Astrocyte (in vitro differentiated cells and primary cell): ENCODE results near the gene EPS8L1. TPM values are rescaled to one million over a fixed set of nuclear protein-coding genes. Genes with fewer than 3 reads are reported as not detected.
"Not testable (repeated sequence)": the region's sequence is repeated elsewhere in the genome, so short reads cannot be mapped to it uniquely, and the experiment has no call there.

Experiments used
- DNase-seq: peaks from one replicate; pipeline ENCODE4 v3.0.0-alpha.2; 2010; ENCODE audit warnings: low read depth
- FAIRE-seq: peaks from 2 replicates; lab custom pipeline; 2011; peaks lifted over from hg19 to GRCh38; lab: Jason Lieb, UNC
- H2AFZ ChIP-seq: 2 replicates; pipeline ENCODE4 v1.6.0; 2012; ENCODE audit warnings: low read depth, low read length, inconsistent platforms
- H3K27ac ChIP-seq: 2 replicates; pipeline ENCODE4 v1.5.1; 2011; ENCODE audit warnings: low read depth, low read length, inconsistent platforms
- H3K27me3 ChIP-seq: 2 replicates; pipeline ENCODE4 v1.6.0; 2011; ENCODE audit warnings: low read length, inconsistent platforms; ENCODE audit not compliant: insufficient read depth
- H3K36me3 ChIP-seq: 2 replicates; pipeline ENCODE4 v1.5.1; 2011; ENCODE audit warnings: low read length, inconsistent platforms; ENCODE audit not compliant: insufficient read depth
- H3K4me1 ChIP-seq: 2 replicates; pipeline ENCODE4 v1.5.1; 2011; ENCODE audit warnings: low read length, inconsistent platforms; ENCODE audit not compliant: insufficient read depth
- H3K4me2 ChIP-seq: 2 replicates; pipeline ENCODE4 v1.6.0; 2012; ENCODE audit warnings: low read length, inconsistent platforms
- H3K4me3 ChIP-seq: 2 replicates; pipeline ENCODE4 v1.5.1; 2011; ENCODE audit warnings: low read depth, mild to moderate bottlenecking, low read length, inconsistent platforms; ENCODE audit not compliant: insufficient read depth
- H3K79me2 ChIP-seq: 2 replicates; pipeline ENCODE4 v1.6.0; 2012; ENCODE audit warnings: mild to moderate bottlenecking, low read length, inconsistent platforms; ENCODE audit not compliant: insufficient read depth
- H3K9ac ChIP-seq: 2 replicates; pipeline ENCODE4 v1.6.0; 2012; ENCODE audit warnings: mild to moderate bottlenecking, low read length, inconsistent platforms
- H3K9me3 ChIP-seq: 2 replicates; pipeline ENCODE4 v1.5.1; 2012; ENCODE audit warnings: low read depth, mild to moderate bottlenecking, low read length, inconsistent platforms; ENCODE audit not compliant: insufficient read depth
- H4K20me1 ChIP-seq: 2 replicates; pipeline ENCODE4 v1.6.0; 2012; ENCODE audit warnings: low read length, inconsistent platforms; ENCODE audit not compliant: insufficient read depth
- H3K27ac Mint-ChIP-seq: one replicate; pipeline ENCODE4 v1.8.0; 2021; ENCODE audit warnings: mild to moderate bottlenecking, mixed read lengths; ENCODE audit not compliant: unreplicated experiment
- H3K27me3 Mint-ChIP-seq: one replicate; pipeline ENCODE4 v1.8.0; 2021; ENCODE audit warnings: low read depth, mixed read lengths; ENCODE audit not compliant: unreplicated experiment
- H3K36me3 Mint-ChIP-seq: one replicate; pipeline ENCODE4 v1.8.0; 2021; ENCODE audit warnings: low read depth, mixed read lengths; ENCODE audit not compliant: unreplicated experiment
- H3K4me1 Mint-ChIP-seq: one replicate; pipeline ENCODE4 v1.8.0; 2021; ENCODE audit warnings: low read depth, mixed read lengths; ENCODE audit not compliant: unreplicated experiment
- H3K4me3 Mint-ChIP-seq: one replicate; pipeline ENCODE4 v1.8.0; 2021; ENCODE audit warnings: mild to moderate bottlenecking, moderate library complexity, mixed read lengths; ENCODE audit not compliant: unreplicated experiment
- H3K9me3 Mint-ChIP-seq: one replicate; pipeline ENCODE4 v1.8.0; 2021; ENCODE audit warnings: mild to moderate bottlenecking, mixed read lengths; ENCODE audit not compliant: unreplicated experiment
- EZH2 ChIP-seq: IDR thresholded peaks from 2 replicates; pipeline ENCODE4 v1.6.1; 2012; ENCODE audit warnings: mild to moderate bottlenecking, low read length, inconsistent platforms; ENCODE audit not compliant: insufficient read depth
- total RNA-seq: library from RNA; stranded (reverse); gene quantifications from 2 replicates; pipeline ENCODE4 v1.2.1, GENCODE V29; 2021
- TF ChIP-seq, protein P1 (sequence below): IDR thresholded peaks from 2 replicates; pipeline ENCODE4 v1.5.1; 2011; ENCODE audit warnings: low read depth, mild to moderate bottlenecking, inconsistent platforms, low read length, moderate library complexity; ENCODE audit not compliant: insufficient read depth

EPS8L1 gene
- total RNA-seq, 1 donor from 2014 or later, result 9.2 TPM

DNA sequence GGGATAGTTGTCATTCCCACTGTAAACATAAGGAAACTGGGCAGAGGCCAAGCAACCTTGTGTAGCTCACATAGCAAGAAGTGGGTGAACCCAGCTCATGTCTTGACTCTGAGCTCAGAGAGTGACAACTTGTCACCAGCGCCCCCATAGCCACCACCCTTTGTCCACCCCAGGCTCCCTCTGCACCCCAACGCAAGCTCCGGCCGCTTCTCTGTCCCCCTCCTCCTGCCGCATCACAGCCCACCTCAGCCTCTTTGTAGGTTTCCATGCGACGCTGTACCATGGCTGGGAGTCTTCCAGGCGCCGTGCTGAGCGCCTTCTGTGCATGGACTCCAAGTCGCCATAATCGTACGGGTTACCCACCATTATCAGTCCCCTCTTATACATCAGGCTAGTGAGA is 40.9 kb upstream of the EPS8L1 start:
- H3K27me3 ChIP-seq, result no peaks in the 10 kb centered on the region
- DNase-seq, result no peak
- H3K27me3 Mint-ChIP-seq, result no peaks in the 10 kb centered on the region
- no peak overlapping the region for H3K4me2 ChIP-seq
- H3K36me3 Mint-ChIP-seq, result peaks cover 6% of the 10 kb centered on the region
- H2AFZ ChIP-seq, result no peak overlapping the region
- TF ChIP-seq, protein P1, sequence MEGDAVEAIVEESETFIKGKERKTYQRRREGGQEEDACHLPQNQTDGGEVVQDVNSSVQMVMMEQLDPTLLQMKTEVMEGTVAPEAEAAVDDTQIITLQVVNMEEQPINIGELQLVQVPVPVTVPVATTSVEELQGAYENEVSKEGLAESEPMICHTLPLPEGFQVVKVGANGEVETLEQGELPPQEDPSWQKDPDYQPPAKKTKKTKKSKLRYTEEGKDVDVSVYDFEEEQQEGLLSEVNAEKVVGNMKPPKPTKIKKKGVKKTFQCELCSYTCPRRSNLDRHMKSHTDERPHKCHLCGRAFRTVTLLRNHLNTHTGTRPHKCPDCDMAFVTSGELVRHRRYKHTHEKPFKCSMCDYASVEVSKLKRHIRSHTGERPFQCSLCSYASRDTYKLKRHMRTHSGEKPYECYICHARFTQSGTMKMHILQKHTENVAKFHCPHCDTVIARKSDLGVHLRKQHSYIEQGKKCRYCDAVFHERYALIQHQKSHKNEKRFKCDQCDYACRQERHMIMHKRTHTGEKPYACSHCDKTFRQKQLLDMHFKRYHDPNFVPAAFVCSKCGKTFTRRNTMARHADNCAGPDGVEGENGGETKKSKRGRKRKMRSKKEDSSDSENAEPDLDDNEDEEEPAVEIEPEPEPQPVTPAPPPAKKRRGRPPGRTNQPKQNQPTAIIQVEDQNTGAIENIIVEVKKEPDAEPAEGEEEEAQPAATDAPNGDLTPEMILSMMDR, result no peak
- TF ChIP-seq EZH2, result no peak
- H3K27ac Mint-ChIP-seq, result no peak overlapping the region
- no peak overlapping the region for H3K9ac ChIP-seq
- H3K9me3 ChIP-seq, result no peaks in the 10 kb centered on the region
- no peak overlapping the region for H3K4me3 Mint-ChIP-seq
- no peak overlapping the region for H3K27ac ChIP-seq
- no peaks in the 10 kb centered on the region for H3K4me1 Mint-ChIP-seq
- no peaks in the 10 kb centered on the region for H4K20me1 ChIP-seq
- H3K4me1 ChIP-seq, result no peaks in the 10 kb centered on the region
- no peaks in the 10 kb centered on the region for H3K79me2 ChIP-seq
- no peak for FAIRE-seq
- H3K9me3 Mint-ChIP-seq, result peaks cover 5% of the 10 kb centered on the region
- no peaks in the 10 kb centered on the region for H3K36me3 ChIP-seq
- no peak overlapping the region for H3K4me3 ChIP-seq

DNA sequence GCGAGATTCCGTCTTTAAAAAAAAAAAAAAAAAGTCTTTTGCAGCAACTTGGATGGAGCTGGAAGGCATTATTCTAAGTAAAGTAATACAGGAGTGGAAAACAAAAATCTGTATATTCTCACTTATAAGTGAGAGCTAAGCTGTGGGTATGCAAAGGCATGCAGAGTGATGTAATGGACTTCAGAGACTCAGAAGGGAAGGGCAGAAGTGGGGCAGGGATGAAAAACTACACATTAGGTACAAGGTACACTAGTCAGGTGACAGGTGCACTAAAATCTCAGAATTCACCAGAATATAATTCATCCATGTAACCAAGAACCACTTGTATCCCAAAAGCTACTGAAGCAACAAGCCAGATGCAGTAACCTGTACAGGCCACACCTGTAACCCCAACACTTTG is 39.6 kb upstream of the EPS8L1 start:
- H3K9me3 ChIP-seq, result no peaks in the 10 kb centered on the region
- Mint-ChIP-seq H3K9me3 (peaks cover 5% of the 10 kb centered on the region), H3K27me3 (no peaks in the 10 kb centered on the region), H3K36me3 (peaks cover 8% of the 10 kb centered on the region), H3K27ac (no peak overlapping the region), H3K4me1 (no peaks in the 10 kb centered on the region), H3K4me3 (no peak overlapping the region)
- no peak overlapping the region for H3K27ac ChIP-seq
- H3K36me3 ChIP-seq, result no peaks in the 10 kb centered on the region
- H3K27me3 ChIP-seq, result no peaks in the 10 kb centered on the region
- H3K4me1 ChIP-seq, result no peaks in the 10 kb centered on the region
- DNase-seq, result no peak
- H2AFZ ChIP-seq, result no peak overlapping the region
- no peak overlapping the region for H3K4me2 ChIP-seq
- FAIRE-seq, result no peak
- no peak overlapping the region for H3K9ac ChIP-seq
- H3K79me2 ChIP-seq, result no peaks in the 10 kb centered on the region
- TF ChIP-seq EZH2, result no peak
- TF ChIP-seq, protein P1, result no peak
- no peaks in the 10 kb centered on the region for H4K20me1 ChIP-seq
- H3K4me3 ChIP-seq, result no peak overlapping the region

DNA sequence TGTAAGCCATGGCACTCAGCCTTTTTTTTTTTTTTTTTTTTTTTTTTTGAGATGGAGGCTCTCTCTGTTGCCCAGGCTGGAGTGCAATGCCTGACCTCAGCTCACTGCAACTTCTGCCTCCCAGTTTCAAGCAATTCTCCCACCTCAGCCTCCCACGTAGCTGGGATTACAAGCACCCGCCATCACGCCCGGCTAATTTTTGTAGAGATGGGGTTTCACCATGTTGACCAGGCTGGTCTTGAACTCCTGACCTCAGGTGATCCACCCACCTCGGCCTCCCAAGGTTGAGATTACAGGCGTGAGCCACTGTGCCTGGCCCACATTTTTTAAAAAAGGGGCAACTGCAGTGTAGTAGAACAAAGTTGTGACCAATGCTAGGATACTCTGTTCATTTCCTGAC is 38.1 kb upstream of the EPS8L1 start:
- not testable (repeated sequence) for H3K4me1 ChIP-seq, H3K9ac ChIP-seq, H3K9me3 ChIP-seq, H3K4me3 ChIP-seq, H2AFZ ChIP-seq, FAIRE-seq, H3K79me2 ChIP-seq, H3K27me3 ChIP-seq, H3K27ac Mint-ChIP-seq, H3K36me3 ChIP-seq, H3K27me3 Mint-ChIP-seq, DNase-seq, H3K9me3 Mint-ChIP-seq, H3K4me1 Mint-ChIP-seq, H3K4me2 ChIP-seq, H3K27ac ChIP-seq, H3K4me3 Mint-ChIP-seq, H4K20me1 ChIP-seq
- peaks cover 13% of the 10 kb centered on the region for H3K36me3 Mint-ChIP-seq

DNA sequence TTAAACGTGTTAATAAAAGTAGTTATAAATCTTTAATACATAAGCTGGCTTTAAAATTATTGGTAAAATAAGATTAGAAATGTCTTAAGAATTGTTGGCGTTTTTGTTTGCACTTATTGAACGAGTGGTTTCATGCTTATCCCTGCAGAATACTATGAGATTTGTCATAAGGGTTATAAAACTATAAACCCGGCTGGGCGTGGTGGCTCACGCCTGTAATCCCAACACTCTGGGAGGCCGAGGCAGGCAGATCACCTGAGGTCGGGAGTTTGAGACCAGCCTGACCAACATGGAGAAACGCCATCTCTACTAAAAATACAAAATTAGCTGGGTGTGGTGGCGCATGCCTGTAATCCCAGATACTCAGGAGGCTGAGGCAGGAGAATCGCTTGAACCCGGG is 35.0 kb upstream of the EPS8L1 start:
- not testable (repeated sequence) for H3K4me1 Mint-ChIP-seq, H2AFZ ChIP-seq, H4K20me1 ChIP-seq, H3K27me3 ChIP-seq, FAIRE-seq, H3K4me3 ChIP-seq, H3K36me3 ChIP-seq, H3K4me2 ChIP-seq, H3K9me3 ChIP-seq, H3K27ac Mint-ChIP-seq, H3K9ac ChIP-seq, H3K9me3 Mint-ChIP-seq, H3K79me2 ChIP-seq, H3K27me3 Mint-ChIP-seq, H3K4me3 Mint-ChIP-seq, H3K27ac ChIP-seq, DNase-seq, H3K4me1 ChIP-seq
- peaks cover 21% of the 10 kb centered on the region for H3K36me3 Mint-ChIP-seq
